AG08396 (cell line): ENCODE results near the gene PLEKHB2.
A peak's percentile ranks its signal among the peaks of the same experiment; 100 is the strongest.
"Not testable (repeated sequence)": the region's sequence is repeated elsewhere in the genome, so short reads cannot be mapped to it uniquely, and the experiment has no call there.

Source experiments
- DNase-seq: peaks from one replicate; pipeline ENCODE4 v3.0.0; 2012; ENCODE audit warnings: low spot score, mixed read lengths

PLEKHB2 gene

DNA sequence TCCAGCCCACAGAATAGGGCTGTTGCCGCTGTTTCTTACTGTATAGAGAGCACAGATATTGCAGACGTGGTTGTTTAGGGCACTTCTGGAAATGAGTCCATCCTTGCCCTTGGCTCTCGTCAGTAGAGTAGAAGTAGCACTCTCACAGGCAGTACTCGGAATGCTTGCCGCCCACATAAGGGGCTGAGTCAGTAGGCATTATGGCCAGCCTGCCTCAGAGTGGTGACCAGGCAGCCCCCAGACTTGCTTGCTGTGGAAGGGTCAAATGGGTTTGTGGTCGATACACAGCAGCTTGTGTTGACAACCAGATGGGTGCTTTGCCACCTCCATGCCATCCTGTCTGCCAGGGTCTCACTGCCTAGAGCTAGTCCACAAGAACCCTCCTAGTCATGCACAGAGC lies 38.7 kb downstream of the PLEKHB2 start:
- no peak for DNase-seq

DNA sequence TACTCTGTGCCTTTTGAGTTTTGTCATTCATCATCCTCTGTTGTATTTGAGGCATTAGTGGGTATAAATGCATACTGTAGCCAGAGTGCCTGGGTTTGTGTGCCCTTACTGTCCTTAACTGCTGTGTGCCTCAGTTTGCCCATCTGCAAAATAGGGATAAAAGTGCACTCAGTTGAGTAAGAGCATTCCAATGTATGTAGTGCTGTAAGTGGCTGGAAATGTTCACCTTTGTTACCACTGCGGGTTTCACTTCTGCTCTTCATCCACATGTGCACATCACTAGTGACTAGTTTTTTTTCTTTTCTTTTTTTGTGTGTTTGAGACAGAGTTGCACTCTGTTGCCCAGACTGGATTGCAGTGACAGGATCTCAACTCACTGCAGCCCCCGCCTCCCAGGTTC lies 39.9 kb downstream of the PLEKHB2 start:
- no peak for DNase-seq

DNA sequence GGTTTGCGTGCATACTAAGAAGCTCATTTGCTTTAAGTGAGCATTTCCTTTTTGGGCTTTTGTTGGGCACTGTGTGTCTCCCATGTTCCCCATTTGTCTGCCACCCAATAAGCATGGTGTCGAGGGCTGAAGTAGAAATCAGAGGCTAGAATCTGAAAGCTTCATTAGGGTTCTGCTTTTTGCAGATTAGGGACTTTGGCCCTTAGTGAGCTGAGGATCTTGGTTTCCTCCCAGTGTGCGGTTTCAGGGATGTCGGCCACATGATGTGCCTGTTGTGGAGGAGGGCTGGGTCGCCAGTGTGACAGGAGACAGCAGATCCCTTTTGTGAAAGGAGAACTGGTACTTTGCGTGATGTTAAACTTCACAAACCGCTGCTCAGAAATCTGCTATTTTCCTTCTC lies 41.1 kb downstream of the PLEKHB2 start:
- DNase-seq = no peak

DNA sequence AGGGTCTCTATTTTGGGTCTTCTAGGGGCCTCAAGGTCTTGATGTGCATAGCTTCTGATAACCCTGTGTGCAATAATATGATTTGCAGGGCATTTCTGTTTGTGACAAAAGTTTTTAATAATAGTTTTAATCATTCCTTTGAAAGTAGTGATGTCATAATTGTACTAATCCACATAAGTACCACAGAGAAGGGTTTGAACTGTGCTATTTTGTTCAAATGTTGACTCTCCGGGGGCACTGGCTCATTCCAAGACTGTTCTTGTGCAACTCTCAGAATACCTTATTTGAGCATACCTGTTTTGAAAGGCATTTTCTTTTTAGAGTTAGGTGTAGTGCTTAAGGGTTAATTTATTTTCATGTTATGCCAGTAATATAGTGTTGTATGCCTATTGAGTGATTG lies 41.6 kb downstream of the PLEKHB2 start:
- no peak for DNase-seq

DNA sequence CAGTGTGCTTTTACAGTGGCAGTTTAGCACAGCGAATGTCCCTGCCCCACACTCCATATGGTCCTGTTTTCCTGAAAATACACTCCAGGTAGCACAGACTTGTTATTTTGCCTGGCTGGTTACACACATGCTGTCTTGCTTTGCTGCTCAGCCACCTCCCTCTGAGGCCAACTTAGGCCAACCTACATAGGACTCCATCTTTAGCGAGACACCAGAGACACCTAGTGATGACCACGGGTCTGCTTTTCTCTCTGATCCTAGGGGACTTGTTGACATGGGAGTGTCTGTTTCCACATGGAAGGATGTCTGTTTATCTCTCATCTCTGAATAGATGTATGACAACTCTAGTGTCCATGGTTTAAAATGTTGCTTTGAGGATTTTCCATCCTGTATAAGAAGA lies 43.3 kb downstream of the PLEKHB2 start:
- no peak for DNase-seq

DNA sequence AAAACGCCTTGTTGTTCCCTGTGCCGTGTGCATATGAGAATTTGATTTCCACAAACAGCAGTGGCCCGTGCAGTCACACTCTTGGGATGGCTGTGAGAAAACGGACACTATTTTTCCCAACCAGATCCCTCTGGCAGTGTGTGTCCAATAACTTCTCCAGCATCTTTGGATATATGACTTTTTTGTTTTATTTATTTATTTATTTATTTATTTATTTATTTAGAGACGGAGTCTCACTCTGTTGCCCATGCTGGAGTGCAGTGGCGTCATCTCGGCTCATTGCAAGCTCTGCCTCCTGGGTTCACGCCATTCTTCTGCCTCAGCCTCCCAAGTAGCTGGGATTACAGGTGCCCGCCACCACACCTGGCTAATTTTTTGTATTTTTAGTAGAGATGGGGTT lies 45.0 kb downstream of the PLEKHB2 start:
- not testable (repeated sequence) for DNase-seq

DNA sequence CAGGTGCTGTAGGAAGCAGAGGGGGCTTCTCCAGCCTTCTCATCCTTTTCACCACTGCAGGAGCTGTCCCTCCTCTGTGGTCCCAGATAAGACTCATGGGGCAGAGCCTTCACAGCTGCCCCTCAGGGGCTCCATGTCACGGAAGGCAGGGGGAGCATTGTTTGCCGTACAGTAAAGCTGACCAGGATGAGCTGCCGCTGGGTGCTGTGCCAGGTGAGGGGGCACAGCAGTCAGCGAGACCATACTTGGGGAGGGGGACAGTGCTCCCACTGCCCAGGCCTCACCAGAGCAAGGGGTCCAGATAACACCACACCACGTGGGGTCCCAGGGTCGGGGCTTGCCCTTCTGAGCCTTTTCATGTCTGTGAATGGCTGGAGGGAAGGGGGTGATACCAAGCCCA lies 46.3 kb downstream of the PLEKHB2 start:
- DNase-seq = no peak

DNA sequence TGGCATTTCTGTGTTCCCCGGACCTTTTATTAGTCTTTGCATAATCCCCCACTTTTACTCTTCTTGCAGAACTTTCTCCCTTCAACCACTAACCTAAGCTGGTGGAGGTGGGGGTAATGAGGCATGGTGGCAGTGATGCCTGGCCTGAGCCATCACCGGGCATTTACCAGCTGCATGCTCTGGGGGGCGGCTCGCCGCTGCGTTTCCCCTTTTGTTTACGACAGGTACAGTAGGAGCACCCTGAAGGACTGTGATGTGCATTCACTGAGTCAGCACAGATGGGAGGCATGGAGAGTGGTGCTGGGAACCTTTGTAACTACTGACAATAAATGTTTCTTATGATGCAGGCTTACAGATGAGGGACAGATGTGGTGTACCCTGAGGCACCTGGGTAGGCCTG lies 46.9 kb downstream of the PLEKHB2 start:
- DNase-seq = no peak

DNA sequence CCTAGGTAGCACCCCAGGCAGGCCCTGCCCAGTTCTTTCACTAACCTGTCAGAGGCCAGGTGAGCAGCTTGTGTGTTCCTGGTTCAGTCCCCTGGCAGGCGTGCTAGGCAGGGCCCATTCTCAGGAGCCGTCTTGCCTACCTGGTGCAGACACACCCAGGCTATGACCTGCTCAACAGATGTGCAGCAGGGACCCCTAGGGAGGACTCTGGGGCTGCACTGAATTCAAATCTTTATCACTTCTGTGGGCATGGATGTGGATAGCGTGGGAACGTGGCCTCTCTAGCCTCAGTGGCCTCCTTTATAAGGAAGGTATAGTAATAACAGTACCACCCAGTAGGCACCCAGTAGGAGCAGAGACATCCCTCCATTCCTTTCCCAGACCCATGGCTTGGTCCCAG lies 48.4 kb downstream of the PLEKHB2 start:
- DNase-seq = no peak

DNA sequence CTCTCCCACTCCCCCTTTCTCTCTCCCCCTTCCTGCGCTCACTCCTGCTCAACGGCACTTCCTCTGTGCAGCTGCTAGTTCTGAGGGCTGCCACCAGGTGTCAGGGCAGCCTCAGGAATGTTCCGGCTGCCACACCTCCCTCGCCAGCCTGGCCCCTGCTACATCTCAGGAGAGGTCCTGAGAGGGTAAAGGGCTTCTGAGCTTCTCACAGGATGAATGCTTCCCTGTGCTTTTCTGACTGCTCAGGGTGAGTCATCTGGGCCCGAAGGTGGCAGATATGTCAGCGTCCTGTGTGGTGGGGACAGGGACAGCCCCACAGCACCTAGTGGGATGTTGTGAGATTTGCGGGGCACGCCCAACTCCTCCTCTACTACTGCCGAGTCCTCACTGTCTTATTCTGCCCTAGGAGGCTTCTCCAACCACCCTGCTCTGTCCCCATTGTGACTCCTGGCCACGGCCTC lies 49.0 kb downstream of the PLEKHB2 start:
- peak; percentile 90 for DNase-seq

DNA sequence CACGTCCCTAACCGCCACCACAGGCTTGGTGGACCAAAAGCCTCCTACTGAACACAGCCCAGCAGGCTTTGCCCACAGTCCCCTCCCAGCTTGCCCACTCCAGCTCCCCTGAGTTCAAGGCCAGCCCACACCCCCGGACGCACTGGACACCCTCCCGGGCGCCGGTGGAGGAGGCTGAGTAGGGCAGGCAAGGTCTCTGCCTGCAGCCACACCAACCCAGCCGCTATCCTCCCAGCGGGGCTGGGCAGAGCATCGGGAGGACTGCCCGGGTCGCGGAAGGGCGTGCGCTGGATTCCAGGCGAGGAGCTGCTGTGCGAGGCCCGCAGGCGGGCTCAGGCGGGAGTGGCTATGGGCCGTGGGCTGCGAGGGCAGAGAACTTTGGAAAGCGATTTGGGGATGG lies 49.5 kb downstream of the PLEKHB2 start:
- DNase-seq = no peak

DNA sequence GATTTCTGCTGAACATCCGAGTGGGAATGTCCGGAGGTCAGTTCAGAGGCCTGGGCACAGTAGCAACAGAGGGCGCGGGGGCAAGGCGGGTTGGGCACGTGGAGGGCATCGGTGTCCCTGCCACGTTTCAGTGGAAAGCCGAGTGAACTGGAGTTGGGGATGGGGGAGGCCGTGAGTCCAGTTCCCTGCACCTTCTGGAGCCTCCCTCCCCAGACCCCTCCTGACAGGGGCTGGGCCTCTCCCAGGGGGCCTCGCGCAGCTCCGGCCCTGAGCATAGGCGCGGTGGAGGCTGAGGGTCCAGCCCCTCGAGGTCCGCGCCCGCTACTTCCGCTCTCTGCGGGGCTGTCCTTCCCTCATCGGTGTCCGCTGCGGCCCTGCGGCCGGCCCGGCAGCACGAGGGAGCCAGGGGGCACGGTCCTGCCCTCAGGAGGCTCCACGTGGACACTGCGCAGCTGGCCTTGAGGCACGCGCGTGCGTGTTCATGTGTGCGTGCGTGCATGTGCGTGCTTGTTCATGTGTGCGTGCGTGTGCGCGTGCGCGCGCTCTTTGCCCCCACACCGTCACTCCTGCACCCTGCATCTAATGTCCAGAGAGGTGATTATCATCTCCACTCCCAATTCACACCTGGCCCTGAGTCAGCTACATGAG lies 50.2 kb downstream of the PLEKHB2 start:
- DNase-seq = no peak

DNA sequence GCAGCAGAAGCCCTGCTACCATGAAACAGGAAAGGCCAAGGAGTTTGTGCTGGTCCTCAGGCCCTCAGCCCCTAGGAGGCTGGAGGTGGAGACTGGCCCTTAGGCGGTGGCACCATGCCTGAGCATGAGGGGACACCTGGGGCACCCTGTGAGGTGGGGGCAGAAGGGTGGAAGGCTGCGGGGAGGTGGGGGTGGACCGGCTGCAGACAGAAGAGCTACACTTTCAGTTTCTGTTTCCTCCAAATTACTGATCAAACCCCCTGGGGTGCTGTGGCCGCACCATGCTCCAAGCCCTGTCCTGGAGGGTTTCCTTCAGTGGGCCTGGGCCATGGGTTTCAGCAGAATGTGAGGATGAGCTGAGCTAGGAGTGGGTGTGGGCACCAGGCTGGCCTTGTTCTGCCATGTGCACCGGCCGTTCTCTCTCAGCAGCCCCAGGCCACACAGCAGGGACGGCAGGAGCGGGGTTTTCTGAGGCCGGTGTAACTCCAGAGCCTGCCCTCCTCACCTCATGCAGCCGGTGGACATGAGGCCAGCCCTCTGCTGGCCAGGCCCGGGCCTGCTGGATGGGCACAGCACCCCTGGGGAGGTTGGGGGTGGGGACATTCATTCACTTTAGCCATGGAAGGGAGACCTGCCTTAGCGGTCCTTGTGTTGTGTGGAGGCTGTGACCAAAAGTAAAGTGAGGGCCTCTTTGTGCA lies 51.5 kb downstream of the PLEKHB2 start:
- peak; percentile 34 for DNase-seq

DNA sequence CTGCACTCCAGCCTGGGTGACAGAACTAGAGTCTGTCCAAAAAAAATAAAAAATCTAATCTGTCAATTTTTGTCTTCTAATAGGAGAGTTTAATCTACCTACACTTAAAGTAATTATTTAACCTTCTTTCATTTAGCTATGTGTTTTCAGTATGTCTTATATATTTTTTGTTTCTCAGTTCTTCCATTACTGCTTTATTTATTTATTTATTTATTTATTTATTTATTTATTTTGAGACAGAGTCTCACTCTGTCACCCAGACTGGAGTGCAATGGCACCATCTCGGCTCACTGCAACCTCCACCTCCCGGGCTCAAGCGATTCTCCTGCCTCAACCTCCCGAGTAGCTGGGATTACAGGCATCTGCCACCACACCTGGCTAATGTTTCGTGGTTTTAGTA lies 60.4 kb downstream of the PLEKHB2 start:
- DNase-seq = not testable (repeated sequence)

DNA sequence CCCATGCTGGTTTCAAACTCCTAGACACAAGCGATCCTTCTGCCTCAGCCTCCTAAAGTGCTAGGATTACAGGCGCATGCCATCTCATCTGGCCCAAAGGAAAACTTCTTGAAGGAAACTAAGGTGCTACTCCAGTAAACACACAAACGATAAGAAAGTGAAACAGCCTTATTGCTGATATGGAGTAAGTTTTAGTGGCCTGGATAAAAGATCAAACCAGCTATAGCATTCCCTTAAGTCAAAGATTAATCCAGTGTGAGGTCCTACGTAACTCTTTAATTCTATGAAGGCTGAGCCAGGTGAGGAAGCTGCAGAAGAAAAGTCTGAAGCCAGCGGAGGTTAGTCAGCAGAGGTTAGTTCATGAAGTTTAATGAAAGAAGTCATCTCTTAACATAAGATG lies 63.4 kb downstream of the PLEKHB2 start:
- no peak for DNase-seq

DNA sequence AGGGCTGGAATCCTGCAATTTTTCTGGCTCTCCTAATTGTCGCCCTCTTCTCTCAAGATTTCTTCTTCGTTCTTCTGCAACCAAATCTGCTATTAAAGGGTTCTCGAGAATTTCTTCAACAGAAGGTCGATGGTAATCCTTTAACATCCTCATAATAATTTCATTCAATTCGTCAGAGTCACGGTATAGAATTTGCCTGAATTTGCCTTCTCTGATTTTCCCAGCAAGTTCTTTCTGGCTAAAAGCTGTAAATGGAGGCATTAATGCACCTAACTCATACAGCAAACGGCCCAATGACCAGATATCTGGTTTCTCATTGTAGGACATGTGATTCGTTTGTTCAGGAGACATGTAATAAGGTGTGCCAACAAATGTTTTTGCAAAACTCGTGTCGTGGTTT lies 72.9 kb downstream of the PLEKHB2 start:
- not testable (repeated sequence) for DNase-seq

DNA sequence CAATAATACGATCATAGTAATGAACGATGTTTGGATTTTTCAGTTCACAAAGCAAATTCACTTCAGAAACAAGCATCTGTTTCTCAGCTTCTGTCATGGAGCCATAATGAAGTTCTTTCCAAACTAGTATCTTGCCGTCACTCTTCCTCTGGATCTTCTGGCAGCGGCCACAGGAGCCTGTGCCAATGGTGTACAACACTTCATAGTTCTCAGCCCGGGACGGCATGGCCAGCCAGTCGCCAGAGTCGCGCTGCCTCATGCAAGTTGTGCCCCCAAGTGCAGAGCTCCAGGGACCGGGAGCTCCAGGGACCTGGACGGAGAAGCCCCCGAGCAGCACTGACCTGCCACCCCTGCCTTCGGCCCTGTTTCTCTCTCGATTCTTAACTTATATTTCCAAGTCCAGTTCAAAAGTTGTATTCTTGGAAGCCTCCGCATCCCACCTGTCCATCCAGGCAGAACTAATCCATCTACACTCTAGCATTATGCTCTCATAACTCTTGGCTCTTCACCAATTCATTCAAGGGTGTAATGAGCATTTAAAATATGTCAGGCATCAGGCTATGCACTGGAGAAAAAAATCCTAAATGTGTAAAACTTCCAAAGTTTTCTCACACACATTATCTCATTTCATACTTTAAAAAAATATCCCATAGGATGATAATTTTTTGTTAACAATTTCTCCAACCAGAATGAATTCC lies 73.7 kb downstream of the PLEKHB2 start:
- not testable (repeated sequence) for DNase-seq

DNA sequence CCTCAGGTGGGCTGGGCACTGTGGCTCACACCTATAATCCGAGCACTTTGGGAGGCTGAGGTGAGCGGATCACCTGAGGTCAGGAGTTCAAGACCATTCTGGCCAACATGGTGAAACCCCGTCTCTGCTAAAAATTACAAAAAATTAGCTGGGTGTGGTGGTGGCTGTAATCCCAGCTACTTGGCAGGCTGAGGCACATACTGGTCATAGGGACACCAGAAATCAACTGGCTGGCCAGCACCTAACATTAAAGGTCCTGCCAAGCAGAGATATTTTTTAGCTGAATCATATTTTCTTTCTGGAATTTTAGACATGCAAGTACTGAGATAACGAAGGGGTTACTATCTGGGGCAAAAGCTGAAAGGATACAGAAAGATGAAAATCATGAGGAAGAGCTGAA lies 76.3 kb downstream of the PLEKHB2 start:
- DNase-seq = not testable (repeated sequence)

DNA sequence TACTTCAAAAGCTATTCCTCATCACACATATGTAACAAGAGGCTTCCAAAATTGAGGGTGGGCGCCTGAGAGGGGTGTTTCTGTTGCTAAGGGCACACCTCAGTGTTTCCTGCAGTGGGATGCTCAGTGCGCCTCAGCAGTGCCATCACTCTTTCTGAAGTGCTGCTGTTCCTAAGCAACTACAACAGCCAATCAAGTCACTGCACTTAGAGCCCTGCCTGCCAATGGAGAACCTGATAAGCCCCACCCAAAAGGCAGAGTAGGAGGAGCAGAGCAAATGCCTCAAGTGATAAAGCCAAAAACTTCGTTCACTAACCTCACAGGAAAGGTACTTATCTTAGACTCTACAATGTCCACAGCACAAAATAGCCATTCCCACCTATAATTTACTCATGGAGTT lies 88.3 kb downstream of the PLEKHB2 start:
- DNase-seq = not testable (repeated sequence)

DNA sequence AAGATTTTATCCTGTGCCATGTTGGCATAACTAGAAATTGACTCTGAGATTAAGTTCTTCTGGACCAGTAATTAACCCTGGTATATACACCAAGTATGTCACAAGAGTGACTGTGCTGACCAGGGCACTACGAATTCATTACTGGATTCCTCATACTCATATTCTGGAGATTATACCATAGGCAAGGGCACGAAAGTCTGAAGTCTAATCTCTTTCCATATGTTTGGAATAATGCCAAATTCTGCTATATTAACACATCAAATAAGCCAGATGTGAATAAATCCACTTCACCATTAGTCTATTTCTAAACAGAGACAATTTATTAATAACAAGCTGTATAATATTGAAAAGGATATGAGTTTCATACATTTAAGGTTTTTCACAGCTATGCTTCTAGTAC lies 91.0 kb downstream of the PLEKHB2 start:
- DNase-seq = not testable (repeated sequence)
